Upper lobe of left lung (tissue), 6 donors: ENCODE results near the gene MITF. TPM values are rescaled to one million over a fixed set of nuclear protein-coding genes. Genes with fewer than 3 reads are reported as not detected.

Experiments used
- ATAC-seq, 2 donors: fragments of 200-7000 bp; cut with Tn5 transposase; one replicate each; pipeline ENCODE4 v1.9.1; 2022; ENCODE audit warnings: mild to moderate bottlenecking in 2 of 2, moderate library complexity in 2 of 2; ENCODE audit not compliant: low FRiP score in 2 of 2
- DNase-seq, 2 donors: peaks; one replicate each; pipeline ENCODE4 v3.0.0-alpha.2; 2019 to 2020
- H3K27ac ChIP-seq, 4 donors: fragments of 200-600 bp; sonication (generic); one replicate each; pipeline ENCODE4 v1.5.1; 2016 to 2019
- H3K27me3 ChIP-seq, 4 donors: fragments of 200-600 bp; sonication (generic); one replicate each; pipeline ENCODE4 v1.5.1; 2017 to 2019
- H3K36me3 ChIP-seq, 4 donors: fragments of 200-600 bp; sonication (generic); one replicate each; pipeline ENCODE4 v1.5.1; 2016 to 2019
- H3K4me1 ChIP-seq, 4 donors: fragments of 200-600 bp; sonication (generic); one replicate each; pipeline ENCODE4 v1.5.1; 2018 to 2019
- H3K4me3 ChIP-seq, 4 donors: fragments of 200-600 bp; sonication (generic); one replicate each; pipeline ENCODE4 v1.5.1; 2017 to 2019; ENCODE audit warnings: mild to moderate bottlenecking in 2 of 4, moderate library complexity in 1 of 4
- H3K9me3 ChIP-seq, 4 donors: fragments of 200-600 bp; sonication (generic); one replicate each; pipeline ENCODE4 v1.5.1; 2018 to 2019
- CTCF ChIP-seq, 6 experiments: fragments of 450-650 bp in 4 of 6; fragments of 200-600 bp in 2 of 6; sonication (generic) in 2 of 6; IDR thresholded peaks; one replicate each; pipeline ENCODE4 v1.5.1; 2016 to 2019; ENCODE audit warnings: antibody characterized with exemption in 6 of 6
- EP300 ChIP-seq, 4 donors: sonication (generic); formaldehyde crosslinking; IDR thresholded peaks; one replicate each; pipeline ENCODE4 v1.5.1; 2017; ENCODE audit warnings: antibody characterized with exemption in 4 of 4, control low read depth in 2 of 4
- POLR2A ChIP-seq, 4 donors: fragments of 450-650 bp; IDR thresholded peaks; one replicate each; pipeline ENCODE4 v1.5.1; 2016 to 2017; ENCODE audit warnings: antibody characterized with exemption in 4 of 4, mild to moderate bottlenecking in 2 of 4
- POLR2AphosphoS5 ChIP-seq, 2 donors: sonication (generic); formaldehyde crosslinking; IDR thresholded peaks; one replicate each; pipeline ENCODE4 v1.5.1; 2017; ENCODE audit warnings: antibody characterized with exemption in 2 of 2
- WGBS, 2 donors: methylation state at CpG; one replicate each; pipeline ENCODE4 v1.1.5; 2017 to 2018; 5-methylcytosine and 5-hydroxymethylcytosine counted together
- total RNA-seq, 6 donors: library from RNA; depleted of rRNA in 4 of 6; stranded (reverse); fragments of >200 nt in 4 of 6; gene quantifications; one replicate each; pipeline versions ENCODE4 v1.1.0 to v1.2.1, GENCODE V29; 2016 to 2021
- donor health status: DM: no; HTN: no; CAD: no; lungs with moderate emphysema.
- donor health status: DM: no; HTN: yes; CAD: no; lungs with severe emphysema.

The MITF gene
- total RNA-seq, 6 donors from 2014 or later = 21.9 to 37.2 (median 29.5) TPM

GRCh38 chr3:69881756-69882428 is 142.6 kb downstream of the MITF start:
- H3K4me1 ChIP-seq = no peaks in the 10 kb centered on the region
- 92 to 94% methylated on average over 5 of the region's 5 CpGs for WGBS, 2 donors
- no peak overlapping the region for H3K4me3 ChIP-seq
- no peaks in the 10 kb centered on the region for H3K9me3 ChIP-seq
- DNase-seq (no peak), ATAC-seq (no peak)
- no peak overlapping the region for H3K27ac ChIP-seq
- TF ChIP-seq EP300 (IDR thresholded peaks at IDR 0.05) (no peak), POLR2AphosphoS5 (IDR thresholded peaks at IDR 0.05) (no peak), CTCF (IDR thresholded peaks at IDR 0.05) (no peak), POLR2A (IDR thresholded peaks at IDR 0.05) (no peak)
- H3K36me3 ChIP-seq = no peaks in the 10 kb centered on the region
- no peaks in the 10 kb centered on the region for H3K27me3 ChIP-seq

GRCh38 chr3:69882560-69882959 is 143.3 kb downstream of the MITF start:
- H3K27me3 ChIP-seq = no peaks in the 10 kb centered on the region
- ATAC-seq (no peak), DNase-seq (no peak)
- H3K4me1 ChIP-seq = no peaks in the 10 kb centered on the region
- H3K27ac ChIP-seq = no peak overlapping the region
- WGBS, 2 donors = 88 to 93% methylated on average over 4 of the region's 4 CpGs
- no peaks in the 10 kb centered on the region for H3K36me3 ChIP-seq
- no peak overlapping the region for H3K4me3 ChIP-seq
- no peak for TF ChIP-seq CTCF (IDR thresholded peaks at IDR 0.05)
- no peak for TF ChIP-seq POLR2AphosphoS5 (IDR thresholded peaks at IDR 0.05)
- no peak for TF ChIP-seq POLR2A (IDR thresholded peaks at IDR 0.05)
- TF ChIP-seq EP300 (IDR thresholded peaks at IDR 0.05) = no peak
- no peaks in the 10 kb centered on the region for H3K9me3 ChIP-seq

GRCh38 chr3:69888040-69888942 is 149.0 kb downstream of the MITF start:
- ATAC-seq = no peak
- DNase-seq = no peak
- 83 to 86% methylated on average over 13 of the region's 13 CpGs for WGBS, 2 donors
- no peaks in the 10 kb centered on the region for H3K36me3 ChIP-seq
- no peaks in the 10 kb centered on the region for H3K9me3 ChIP-seq
- TF ChIP-seq POLR2AphosphoS5 (IDR thresholded peaks at IDR 0.05) = no peak
- no peak for TF ChIP-seq EP300 (IDR thresholded peaks at IDR 0.05)
- TF ChIP-seq CTCF (IDR thresholded peaks at IDR 0.05) = no peak
- no peak for TF ChIP-seq POLR2A (IDR thresholded peaks at IDR 0.05)
- no peak overlapping the region for H3K27ac ChIP-seq
- H3K27me3 ChIP-seq = no peaks in the 10 kb centered on the region
- H3K4me3 ChIP-seq = no peak overlapping the region
- no peaks in the 10 kb centered on the region for H3K4me1 ChIP-seq

GRCh38 chr3:69888943-69889315 is 149.7 kb downstream of the MITF start:
- H3K4me3 ChIP-seq = no peak overlapping the region
- TF ChIP-seq POLR2AphosphoS5 (IDR thresholded peaks at IDR 0.05) (no peak), EP300 (IDR thresholded peaks at IDR 0.05) (no peak), CTCF (IDR thresholded peaks at IDR 0.05) (no peak), POLR2A (IDR thresholded peaks at IDR 0.05) (no peak)
- 89 to 91% methylated on average over 3 of the region's 3 CpGs for WGBS, 2 donors
- H3K9me3 ChIP-seq = no peaks in the 10 kb centered on the region
- H3K4me1 ChIP-seq = no peaks in the 10 kb centered on the region
- no peak for DNase-seq
- H3K27me3 ChIP-seq = no peaks in the 10 kb centered on the region
- ATAC-seq = no peak
- H3K27ac ChIP-seq = no peak overlapping the region
- H3K36me3 ChIP-seq = no peaks in the 10 kb centered on the region
